WTC11 (cell line): ENCODE measurements around the gene MYO16.

Experiments used
- AR ChIP-seq: fragments of 250-450 bp; sonication (Bioruptor Pico); IDR thresholded peaks from 2 replicates; pipeline ENCODE4 v1.9.0; 2021; ENCODE audit warnings: mild to moderate bottlenecking
- ATF3 ChIP-seq: sonication (generic); formaldehyde crosslinking; conservative IDR thresholded peaks from 2 replicates; pipeline ENCODE4 v1.8.1; 2022; ENCODE audit warnings: mild to moderate bottlenecking, missing genetic modification reagents
- ATF6 ChIP-seq: sonication (generic); formaldehyde crosslinking; IDR thresholded peaks from 2 replicates; pipeline ENCODE4 v1.8.1; 2023; ENCODE audit warnings: mild to moderate bottlenecking, missing genetic modification reagents
- CTCF ChIP-seq: fragments of 200-600 bp; IDR thresholded peaks from 2 replicates; pipeline ENCODE4 v1.8.0; 2022; ENCODE audit warnings: antibody characterized with exemption
- MAX ChIP-seq: sonication (generic); formaldehyde crosslinking; IDR thresholded peaks from 2 replicates; pipeline ENCODE4 v1.8.0; 2022; ENCODE audit warnings: mild to moderate bottlenecking, missing genetic modification reagents
- SOX15 ChIP-seq: fragments of 250-450 bp; sonication (Bioruptor Pico); IDR thresholded peaks from 2 replicates; pipeline ENCODE4 v1.9.0; 2021; ENCODE audit warnings: mild to moderate bottlenecking

GRCh38 chr13:108755083-108755482 is 125.7 kb downstream of the MYO16 start:
- no peak for TF ChIP-seq CTCF
- no peak for TF ChIP-seq SOX15 (CRISPR knock-in tag)
- no peak for TF ChIP-seq AR (CRISPR knock-in tag)
- TF ChIP-seq ATF6 (CRISPR knock-in tag): no peak
- TF ChIP-seq MAX (CRISPR knock-in tag): no peak
- TF ChIP-seq ATF3 (CRISPR knock-in tag): no peak
